HuH-7.5 (cell line): ENCODE data around the gene RHBDL3.
"Not testable (repeated sequence)": the region's sequence is repeated elsewhere in the genome, so short reads cannot be mapped to it uniquely, and the experiment has no call there.

Source experiments
- DNase-seq: peaks from one replicate; pipeline ENCODE4 v3.0.0; 2011; ENCODE audit warnings: low spot score

The RHBDL3 gene, protein sequence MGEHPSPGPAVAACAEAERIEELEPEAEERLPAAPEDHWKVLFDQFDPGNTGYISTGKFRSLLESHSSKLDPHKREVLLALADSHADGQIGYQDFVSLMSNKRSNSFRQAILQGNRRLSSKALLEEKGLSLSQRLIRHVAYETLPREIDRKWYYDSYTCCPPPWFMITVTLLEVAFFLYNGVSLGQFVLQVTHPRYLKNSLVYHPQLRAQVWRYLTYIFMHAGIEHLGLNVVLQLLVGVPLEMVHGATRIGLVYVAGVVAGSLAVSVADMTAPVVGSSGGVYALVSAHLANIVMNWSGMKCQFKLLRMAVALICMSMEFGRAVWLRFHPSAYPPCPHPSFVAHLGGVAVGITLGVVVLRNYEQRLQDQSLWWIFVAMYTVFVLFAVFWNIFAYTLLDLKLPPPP

DNA sequence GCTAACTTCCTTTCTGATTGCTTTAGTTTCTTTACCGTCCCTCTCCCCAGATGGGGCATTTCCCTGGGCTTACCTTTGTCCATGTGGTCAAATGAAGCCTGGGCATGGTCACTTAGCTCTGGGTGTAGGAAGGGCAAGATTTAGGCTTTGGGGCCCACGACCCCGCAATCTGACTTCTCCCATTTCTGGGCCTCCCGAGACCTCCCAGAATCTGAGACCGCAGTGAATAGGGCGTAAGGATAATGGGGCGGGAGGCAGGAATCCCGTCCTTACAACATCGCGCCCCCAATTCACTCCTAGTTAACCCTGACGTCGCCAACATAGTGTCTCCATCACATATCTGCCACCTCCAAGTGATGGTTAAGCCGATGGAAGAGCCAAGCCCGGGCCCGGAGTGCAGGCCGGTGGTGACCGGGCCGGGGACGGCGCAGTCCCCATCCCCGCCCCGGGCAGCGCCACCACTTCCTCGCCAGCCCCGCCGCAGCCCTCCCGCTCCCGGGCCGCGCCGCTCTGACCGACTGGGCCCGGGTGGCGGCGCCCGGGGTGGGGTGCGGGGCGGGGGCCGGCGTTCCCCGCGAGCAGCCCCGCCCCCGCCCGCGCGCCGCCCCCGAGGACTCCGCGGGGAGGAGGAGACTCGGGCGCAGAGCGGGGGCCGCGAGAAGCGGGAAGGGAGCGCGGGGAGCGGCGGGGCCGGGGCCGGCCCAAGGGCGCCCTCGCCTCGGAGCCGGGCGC, at the start of gene RHBDL3:
TSS of gene RHBDL3 (plus strand) at position 641 of the 732 bp plus-strand sequence. CDS start 358 bp downstream, outside the sequence.
- DNase-seq = no peak

- DNase-seq = no peak
Observed at GRCh38 chr17:32222621-32223020, 43.0 kb upstream of the RHBDL3 start.

DNA sequence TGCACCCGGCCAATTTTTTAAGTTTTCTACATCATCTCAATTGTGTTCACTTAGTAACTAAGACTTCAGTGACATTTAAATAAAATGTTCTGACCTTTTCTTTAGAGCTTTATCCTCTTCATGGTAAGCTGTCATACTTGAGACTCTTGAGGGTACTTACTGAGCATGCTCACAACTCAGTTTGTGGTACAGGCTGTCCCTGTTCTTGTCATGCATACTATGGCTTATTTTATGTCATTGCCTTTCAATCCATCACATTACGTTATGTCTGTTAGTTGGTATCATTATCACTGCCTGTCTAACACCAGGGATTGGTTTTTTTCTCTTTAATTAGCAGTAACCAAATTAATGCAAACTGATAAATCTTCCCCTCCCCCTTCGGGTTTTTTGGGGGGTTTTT, 41.9 kb upstream of the RHBDL3 start:
- DNase-seq = no peak

DNA sequence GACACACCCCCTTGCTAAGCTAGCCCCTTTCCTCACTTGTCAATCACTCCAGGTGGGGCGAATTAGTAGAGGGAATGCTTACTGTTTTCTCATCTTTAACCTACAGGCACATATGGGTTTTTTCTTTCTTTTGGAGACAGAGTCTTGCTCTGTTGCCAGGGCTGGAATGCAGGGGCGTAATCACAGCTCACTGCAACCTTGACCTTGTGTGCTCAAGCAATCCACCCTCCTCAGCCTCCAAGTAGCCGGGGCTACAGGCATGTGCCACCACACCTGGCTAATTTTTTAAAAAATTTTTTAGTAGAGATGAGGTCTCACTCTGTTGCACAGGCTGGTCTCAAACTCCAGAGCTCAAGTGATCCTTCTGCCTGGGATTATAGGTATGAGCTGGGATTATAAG, 38.7 kb upstream of the RHBDL3 start:
- no peak for DNase-seq

- no peak for DNase-seq
Observed at GRCh38 chr17:32227910-32228309, 37.7 kb upstream of the RHBDL3 start.

DNA sequence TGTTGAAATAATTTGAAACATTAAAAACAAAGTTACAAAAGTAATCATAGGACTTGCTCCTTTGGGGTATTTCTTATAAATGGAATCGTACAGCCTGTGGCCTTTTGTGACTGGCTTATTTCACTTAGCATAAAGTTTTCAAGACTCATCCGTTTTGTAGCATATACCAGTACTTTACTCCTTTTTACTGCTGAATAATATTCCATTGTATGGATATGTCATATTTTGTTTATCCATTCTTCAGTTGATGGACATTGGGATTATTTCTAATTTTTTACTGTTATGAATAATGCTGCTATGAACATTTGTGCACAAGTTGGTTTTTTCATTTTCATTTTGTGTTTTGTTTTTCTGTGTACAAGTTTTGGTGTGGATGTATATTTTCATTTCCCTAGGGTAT, 30.0 kb upstream of the RHBDL3 start:
- no peak for DNase-seq

DNA sequence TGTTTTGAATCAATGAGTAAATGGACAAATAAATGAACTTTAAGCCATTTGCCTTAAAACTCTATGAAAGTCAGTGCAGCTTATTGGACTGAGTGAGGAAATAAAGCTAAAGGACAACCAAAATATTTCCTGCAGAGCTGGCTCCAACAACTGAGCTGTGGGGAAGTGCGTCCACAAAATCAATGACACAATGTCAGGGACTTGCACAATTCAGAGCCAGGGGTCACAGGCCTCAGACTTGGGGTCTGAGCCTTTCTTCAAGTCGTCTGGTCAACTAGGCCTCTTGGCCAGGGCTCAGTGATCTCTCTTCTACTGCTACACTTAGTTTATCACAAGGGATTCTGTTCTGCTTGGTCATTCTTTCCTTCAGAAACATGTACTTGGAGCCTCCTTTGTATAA, 26.2 kb upstream of the RHBDL3 start:
- no peak for DNase-seq

DNA sequence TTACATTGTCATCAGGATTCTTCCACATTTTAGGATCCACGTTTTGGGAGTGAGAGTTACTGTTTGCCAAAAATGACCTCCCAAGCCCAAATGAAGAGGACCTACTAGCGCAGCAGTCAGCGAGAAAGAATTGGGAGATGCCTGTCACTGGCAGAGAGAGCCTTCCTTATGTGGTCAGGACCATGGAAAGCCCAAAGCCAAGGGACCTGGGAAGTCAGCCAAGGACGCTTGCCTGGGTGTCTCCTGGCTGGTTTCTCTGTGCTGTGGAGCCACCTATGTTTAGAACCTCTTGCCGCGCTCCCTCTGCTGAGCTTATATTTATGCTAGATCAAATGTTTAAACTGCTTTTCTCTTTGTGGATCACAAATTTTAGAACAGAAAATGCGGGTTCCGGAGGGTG, 24.9 kb upstream of the RHBDL3 start:
- DNase-seq = no peak

DNA sequence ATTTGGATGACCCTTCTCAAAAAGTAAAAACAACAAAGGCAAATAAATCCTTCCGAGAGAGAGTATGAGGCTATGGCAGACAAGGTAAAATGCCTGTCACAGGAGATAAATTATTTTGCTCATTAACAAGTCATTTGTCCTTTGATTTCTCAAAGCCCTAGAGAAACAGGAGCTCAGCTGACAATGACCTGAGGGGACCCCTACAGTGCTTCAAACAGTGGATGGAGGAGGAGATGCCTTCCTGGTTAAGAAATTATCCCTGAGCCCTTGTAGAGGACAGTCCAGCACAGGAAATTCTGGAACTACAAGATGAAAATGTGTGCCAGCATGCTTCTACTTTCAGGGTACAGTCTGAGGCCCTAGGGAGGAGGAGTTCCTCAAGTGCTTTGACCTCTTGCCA, 24.0 kb upstream of the RHBDL3 start:
- DNase-seq = no peak

- DNase-seq = no peak
Observed at GRCh38 chr17:32249475-32249874, 16.2 kb upstream of the RHBDL3 start.

DNA sequence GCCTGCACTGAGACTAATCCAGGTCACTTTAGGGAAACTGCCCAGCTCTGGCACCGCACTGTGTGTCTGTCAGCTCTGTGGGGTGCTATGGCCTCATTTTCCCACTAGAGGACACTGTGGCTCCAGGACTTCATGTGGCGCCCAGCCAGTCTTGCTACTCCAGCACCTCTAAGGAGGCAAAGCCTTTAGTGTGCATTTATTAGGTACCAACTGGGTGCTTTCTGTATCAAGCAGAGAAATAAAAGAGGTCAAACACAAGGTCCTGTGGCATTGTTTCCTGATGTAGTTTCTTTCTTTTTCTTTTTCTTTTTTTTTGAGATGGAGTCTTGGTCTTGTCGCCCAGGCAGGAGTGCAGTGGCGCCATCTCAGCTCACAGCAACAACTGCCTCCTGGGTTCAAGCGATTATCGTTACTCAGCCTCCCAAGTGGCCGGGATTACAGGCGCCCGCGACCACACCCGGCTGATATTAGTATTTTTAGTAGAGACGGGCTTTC, 12.5 kb upstream of the RHBDL3 start:
- peak; percentile 64 for DNase-seq

DNA sequence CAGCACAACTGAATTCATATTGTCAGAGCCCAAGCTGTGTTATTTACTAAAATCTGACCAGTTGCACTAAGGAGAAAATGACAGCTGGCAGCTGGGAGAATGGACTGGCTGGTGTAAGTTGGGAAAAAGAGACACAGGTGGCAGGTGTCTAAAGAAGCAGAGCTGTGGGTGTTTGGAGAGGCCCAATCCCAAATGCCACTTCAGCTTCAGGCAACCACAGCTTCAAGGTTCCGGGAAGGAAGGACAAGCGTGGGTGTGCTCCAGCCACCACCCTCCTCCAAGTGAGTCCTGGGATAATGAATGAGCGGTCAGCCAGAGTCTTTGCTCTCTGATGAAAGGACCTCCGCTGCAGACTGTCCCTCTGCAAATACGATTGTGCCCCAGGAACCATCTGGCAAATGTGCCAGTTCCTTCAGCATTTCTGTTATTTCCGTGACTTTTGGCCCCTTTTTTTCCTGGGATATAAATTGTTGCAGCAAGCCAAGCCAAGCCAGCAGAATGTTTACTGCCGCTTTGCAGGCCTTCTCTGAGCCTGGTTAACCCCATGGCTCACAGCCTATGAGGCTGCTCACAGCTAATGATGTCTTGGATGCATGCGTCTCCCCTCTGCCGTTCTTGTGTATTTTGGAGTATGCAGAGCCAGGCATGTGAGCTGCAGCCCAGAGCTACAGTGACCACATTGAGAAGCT, 9.5 kb upstream of the RHBDL3 start:
- DNase-seq = no peak

DNA sequence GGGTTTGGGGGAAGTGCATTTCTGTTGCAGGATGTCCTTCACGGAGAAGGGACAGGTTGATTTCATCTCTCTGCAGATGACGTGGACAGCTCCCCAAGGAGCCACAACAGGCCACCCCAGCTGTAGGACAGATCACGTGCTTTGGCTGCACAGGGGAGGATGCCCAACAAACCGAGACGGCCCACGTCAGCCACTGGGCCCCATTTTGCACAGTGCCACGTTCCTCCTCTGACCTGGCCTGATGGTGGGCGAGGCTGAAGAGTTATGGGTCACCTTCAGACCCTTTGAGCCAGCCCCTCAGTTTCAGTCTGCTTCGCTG, 9.0 kb upstream of the RHBDL3 start:
- DNase-seq = no peak

DNA sequence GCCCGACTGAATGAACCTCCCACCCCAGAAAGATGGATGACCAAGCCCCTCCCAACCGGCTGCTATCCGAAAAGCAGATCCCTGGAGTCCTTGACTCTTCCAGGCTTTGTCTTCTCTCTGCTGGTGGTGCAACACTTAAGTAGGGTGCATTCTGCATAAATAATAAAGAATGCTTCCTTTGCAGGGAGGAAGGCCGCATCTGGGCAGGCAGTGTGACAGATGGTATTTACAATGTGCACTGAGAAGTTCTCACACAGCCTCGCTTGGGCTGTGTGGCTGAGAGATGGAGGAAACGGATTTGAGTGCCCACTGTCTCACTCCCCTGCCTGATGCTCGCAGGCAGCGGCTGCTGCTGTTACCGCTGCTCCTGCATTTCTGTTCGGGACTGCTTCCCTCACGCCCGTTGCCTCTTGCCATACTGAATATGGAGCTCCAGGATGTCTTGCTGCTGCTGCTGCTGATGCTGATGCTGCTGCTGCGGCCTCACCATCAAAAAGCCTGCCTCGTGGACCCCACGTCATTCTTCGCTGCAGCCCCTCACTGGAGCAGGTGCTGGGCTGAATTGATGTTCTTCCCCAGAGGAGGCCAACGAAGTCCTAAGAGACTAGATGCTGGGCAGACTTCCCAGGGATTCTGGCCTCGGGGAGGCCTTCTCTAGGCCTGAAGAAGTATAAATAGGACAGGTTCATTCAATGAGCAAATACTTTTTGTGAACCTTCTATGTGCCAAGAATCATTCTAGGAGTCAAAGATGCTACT, 7.1 kb upstream of the RHBDL3 start:
- DNase-seq = no peak

DNA sequence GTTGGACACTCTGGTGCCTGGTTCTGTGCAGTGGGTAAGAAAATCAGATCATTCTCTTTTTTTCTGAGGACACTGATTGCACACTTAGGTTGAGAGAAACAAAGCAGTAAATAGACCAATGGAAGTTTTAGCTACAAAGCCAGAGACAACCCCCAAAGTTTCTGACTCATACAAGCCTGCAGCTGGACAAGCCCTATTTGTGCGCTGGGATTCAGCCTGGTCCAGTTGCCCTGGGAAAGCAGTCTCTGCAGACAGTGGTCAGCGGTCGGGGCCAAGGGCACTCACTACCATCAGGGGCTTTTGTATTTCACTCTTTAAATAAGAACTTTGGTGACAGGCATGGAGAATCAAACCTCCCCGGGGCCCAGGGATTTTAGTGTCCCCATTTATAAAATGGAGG, 6.0 kb upstream of the RHBDL3 start:
- no peak for DNase-seq

- no peak for DNase-seq
Observed at GRCh38 chr17:32261417-32261736, 4.3 kb upstream of the RHBDL3 start.

- DNase-seq = no peak
Observed at GRCh38 chr17:32261936-32262510, 3.6 kb upstream of the RHBDL3 start.

DNA sequence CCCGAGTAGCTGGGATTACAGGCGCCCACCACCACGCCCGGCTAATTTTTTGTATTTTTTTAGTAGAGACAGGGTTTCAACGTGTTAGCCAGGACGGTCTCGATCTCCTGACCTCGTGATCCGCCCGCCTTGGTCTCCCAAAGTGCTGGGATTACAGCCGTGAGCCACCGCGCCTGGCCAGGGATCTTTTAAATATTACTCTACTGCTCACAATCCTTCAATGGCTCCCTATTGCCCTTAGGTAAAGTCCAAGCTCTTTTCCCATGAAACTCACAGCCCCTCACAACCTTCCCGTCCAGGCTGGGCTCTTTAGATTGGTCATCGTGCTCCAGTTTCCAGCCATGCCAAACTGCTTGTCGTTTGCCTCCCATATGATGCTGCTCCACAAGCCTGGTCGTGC, 2.1 kb upstream of the RHBDL3 start:
- DNase-seq = not testable (repeated sequence)

- no peak for DNase-seq
Observed at GRCh38 chr17:32264140-32264799, 1.4 kb upstream of the RHBDL3 start.

DNA sequence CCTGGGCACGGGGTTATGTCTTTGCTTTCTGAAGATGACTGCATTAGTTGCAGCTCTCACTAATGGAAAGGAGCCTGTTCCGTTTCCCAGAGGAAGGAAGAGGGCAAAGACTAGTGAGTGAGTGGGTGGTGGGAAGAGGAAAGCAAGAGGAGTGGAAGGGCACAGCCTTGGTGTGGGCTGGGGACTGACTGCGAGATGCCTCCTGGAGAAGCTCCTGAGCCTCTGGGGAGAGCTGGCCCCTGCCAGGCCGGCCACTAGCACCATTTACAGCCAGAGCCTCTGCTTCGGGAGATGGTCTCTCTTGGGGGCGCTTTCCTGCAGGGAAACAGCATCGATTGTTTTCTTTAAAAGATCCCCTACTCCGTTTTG, 825 bp upstream of the RHBDL3 start:
- DNase-seq = no peak

DNA sequence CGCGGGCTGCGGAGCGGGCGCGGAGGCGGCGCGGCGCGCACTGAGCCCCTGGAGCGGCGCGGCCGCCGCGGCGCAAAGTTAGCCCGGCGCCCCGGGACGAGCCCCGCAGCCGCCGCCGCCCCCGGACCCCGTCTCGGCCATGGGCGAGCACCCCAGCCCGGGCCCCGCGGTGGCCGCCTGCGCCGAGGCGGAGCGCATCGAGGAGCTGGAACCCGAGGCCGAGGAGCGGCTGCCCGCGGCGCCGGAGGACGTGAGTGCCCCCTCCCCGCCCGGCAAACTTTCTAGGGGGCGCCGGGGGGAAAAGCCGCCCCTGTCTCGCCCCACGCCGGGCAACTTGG, 388 bp downstream of the RHBDL3 start:
- DNase-seq = no peak
